ENCODE data around the gene CILP2. TPM values are rescaled to one million over a fixed set of nuclear protein-coding genes. Genes with fewer than 3 reads are reported as not detected.

CILP2 gene
- total and polyA plus RNA-seq, 2 of the 8 experiments (the other 6 are each of a cell fraction or from before 2014, with no cell fraction given), result 4.4 to 5.8 TPM

DNA sequence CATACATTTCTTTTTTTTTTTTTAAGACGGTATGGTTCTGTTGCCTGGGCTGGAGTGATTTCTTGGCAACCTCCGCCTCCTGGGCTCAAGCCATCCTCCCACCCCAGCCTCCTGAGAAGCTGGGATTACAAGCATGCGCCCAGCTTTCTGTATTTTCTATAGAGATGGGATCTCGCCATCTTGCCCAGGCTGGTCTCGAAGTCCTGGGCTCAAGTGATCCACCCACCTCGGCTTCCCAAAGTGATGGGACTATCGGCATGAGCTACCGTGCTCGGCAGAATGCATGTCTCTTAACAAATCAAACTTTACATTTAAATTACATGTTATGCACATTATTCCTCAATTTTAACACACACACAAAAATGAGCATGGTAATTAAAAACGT is 20.8 kb upstream of the CILP2 start:
- Histone ChIP-seq H4K20me1 (replicated peaks in 1 of 2; ENCODE audit: control insufficient read depth in 1 of 2, insufficient read depth in 2 of 2, low read length in 2 of 2) (peaks cover 0 to 9% of the 10 kb centered on the region in 2 experiments), H3K79me2 (ENCODE audit: control insufficient read depth in 1 of 2, insufficient read depth in 2 of 2, low read length in 2 of 2) (peaks cover 0 to 45% of the 10 kb centered on the region in 2 experiments; a peak in 2 of 4 replicates), H3K9me3 (ENCODE audit: insufficient read depth in 2 of 2, low read depth in 1 of 2, low read length in 1 of 2) (no peaks in the 10 kb centered on the region), H3K4ac (replicated peaks; ENCODE audit: insufficient read length, low read depth, low read length) (no peak overlapping the region), H3K27ac (ENCODE audit: low read depth, low read length) (no peak overlapping the region), H3K56ac (replicated peaks; ENCODE audit: insufficient read length, low read depth, low read length) (no peak overlapping the region), H3K27me3 (replicated peaks in 1 of 4; ENCODE audit: control insufficient read depth in 3 of 4, extremely low read depth in 1 of 4, insufficient read depth in 3 of 4, low read length in 3 of 4) (no peaks in the 10 kb centered on the region; a peak in 1 of 7 replicates), H3K79me1 (ENCODE audit: low read depth, low read length) (peaks cover 7% of the 10 kb centered on the region), H2BK15ac (ENCODE audit: low read length) (no peak overlapping the region), H3K9ac (replicated peaks in 1 of 4; ENCODE audit: extremely low read depth in 1 of 4, low read depth in 3 of 4, low read length in 3 of 4) (no peak overlapping the region), H3K36me3 (ENCODE audit: control insufficient read depth in 2 of 4, insufficient read depth in 4 of 4, low read length in 3 of 4) (peaks cover 4 to 20% (median 9%) of the 10 kb centered on the region in 4 experiments; a peak in 6 of 8 replicates), H3K18ac (ENCODE audit: extremely low read depth, low read length) (no peak overlapping the region), H3K4me3 (ENCODE audit: extremely low read depth in 1 of 4, insufficient read depth in 2 of 4, low read depth in 3 of 4, low read length in 4 of 4) (peak overlapping the region in 3 of 4 experiments; percentile 83 to 87 (median 87); a peak in 4 of 8 replicates), H2AK5ac (ENCODE audit: low read depth, low read length) (no peak overlapping the region), H2BK12ac (ENCODE audit: low read depth, low read length) (no peak overlapping the region), H3K23me2 (ENCODE audit: low read depth, low read length) (peaks cover 4% of the 10 kb centered on the region; the same call in 1 of the 2 replicates), H3K23ac (ENCODE audit: insufficient read length) (no peak overlapping the region), H3K4me2 (ENCODE audit: insufficient read depth in 1 of 2, low read depth in 2 of 2, low read length in 2 of 2) (peak overlapping the region; percentile 61 to 83; a peak in 3 of 4 replicates), H4K5ac (ENCODE audit: insufficient read length, low read depth, low read length) (no peak overlapping the region), H2BK120ac (replicated peaks; ENCODE audit: low read depth, low read length) (no peak overlapping the region), H4K91ac (replicated peaks; ENCODE audit: insufficient read length, low read length) (no peak overlapping the region), H2BK5ac (ENCODE audit: low read depth, low read length) (no peak overlapping the region), H2AFZ (ENCODE audit: low read length) (no peak overlapping the region), H3K4me1 (replicated peaks in 1 of 4; ENCODE audit: control insufficient read depth in 3 of 4, insufficient read depth in 4 of 4, low read length in 3 of 4) (peaks cover 0 to 2% (median 0%) of the 10 kb centered on the region in 4 experiments; a peak in 1 of 7 replicates), H4K8ac (ENCODE audit: extremely low read depth, insufficient read depth, low read length) (no peak overlapping the region), H2BK20ac (ENCODE audit: low read length) (no peak overlapping the region), H3K14ac (ENCODE audit: insufficient read length) (no peak overlapping the region)
- CTCF ChIA-PET (ENCODE audit: partially characterized antibody), result interaction anchor here (0.9 kb wide), 1 partner anchor 12 kb away, joined by 4 read pairs; no protein-coding TSS in a partner anchor
- DNase-seq (ENCODE audit: low read depth in 1 of 2, low spot score in 2 of 2) (no peak), FAIRE-seq (no peak)
- WGBS, 2 experiments (ENCODE audit: extremely low coverage in 1 of 2, insufficient coverage in 1 of 2, insufficient read length in 1 of 2, insufficient replicate concordance in 2 of 2, low coverage in 1 of 2, low lambda C conversion rate in 2 of 2, missing lambda C conversion rate in 1 of 2), result 95% methylated on average over 10 of the region's 10 CpGs; no CpG with 5 or more reads in 1 of the 2 experiments
- POLR2A ChIA-PET (ENCODE audit: partially characterized antibody), result interaction anchor here (0.7 to 6.7 kb wide), 5 partner anchors 10 to 245 kb away, joined by 3 to 34 read pairs (median 3); partner anchors contain the start of gene YJEFN3
- TF ChIP-seq JUND (IDR thresholded peaks at IDR 0.05; ENCODE audit: low read length) (no peak), POLR2AphosphoS5 (IDR thresholded peaks at IDR 0.05; ENCODE audit: low read depth, low read length) (no peak), TCF12 (IDR thresholded peaks at IDR 0.05; ENCODE audit: low read depth, low read length) (no peak), CREB1 (IDR thresholded peaks at IDR 0.05) (no peak), POU5F1 (IDR thresholded peaks at IDR 0.05; ENCODE audit: low read depth, low read length) (no peak), SP1 (IDR thresholded peaks at IDR 0.05; ENCODE audit: low read depth, low read length) (no peak), NANOG (IDR thresholded peaks at IDR 0.05; ENCODE audit: insufficient read depth, low read depth, low read length, poor library complexity, severe bottlenecking) (no peak), BRCA1 (IDR thresholded peaks at IDR 0.05; ENCODE audit: low read depth, low read length) (no peak), SUZ12 (IDR thresholded peaks at IDR 0.05; ENCODE audit: low read length) (no peak), CTBP2 (IDR thresholded peaks at IDR 0.05; ENCODE audit: borderline replicate concordance, insufficient read depth, insufficient read length, low read length) (no peak), PHF8 (conservative IDR thresholded peaks at IDR 0.05; ENCODE audit: low read depth, low read length) (no peak)

Data from H1 (cell line).